Transverse colon (tissue), 4 donors: Measurements from ENCODE around the gene GABRB2.

Source experiments
- POLR2AphosphoS5 ChIP-seq, 3 donors: sonication (generic); formaldehyde crosslinking; IDR thresholded peaks; one replicate each; pipeline ENCODE4 v1.6.1; 2016; ENCODE audit warnings: antibody characterized with exemption in 3 of 3
- TF ChIP-seq, protein P1 (sequence below), 5 experiments: fragments of 200-600 bp in 3 of 5; fragments of 450-650 bp in 2 of 5; sonication (generic) in 3 of 5; IDR thresholded peaks; 1 replicate in 2 of 5; 2 replicates in 3 of 5; pipeline ENCODE4 v1.5.1; 2016 to 2017; ENCODE audit warnings: antibody characterized with exemption in 5 of 5, inconsistent platforms in 3 of 5, mild to moderate bottlenecking in 2 of 5, moderate library complexity in 1 of 5

GRCh38 chr5:161261668-161262323 is 284.7 kb downstream of the GABRB2 start:
- TF ChIP-seq POLR2AphosphoS5 (IDR thresholded peaks at IDR 0.05): no peak
- TF ChIP-seq, protein P1, sequence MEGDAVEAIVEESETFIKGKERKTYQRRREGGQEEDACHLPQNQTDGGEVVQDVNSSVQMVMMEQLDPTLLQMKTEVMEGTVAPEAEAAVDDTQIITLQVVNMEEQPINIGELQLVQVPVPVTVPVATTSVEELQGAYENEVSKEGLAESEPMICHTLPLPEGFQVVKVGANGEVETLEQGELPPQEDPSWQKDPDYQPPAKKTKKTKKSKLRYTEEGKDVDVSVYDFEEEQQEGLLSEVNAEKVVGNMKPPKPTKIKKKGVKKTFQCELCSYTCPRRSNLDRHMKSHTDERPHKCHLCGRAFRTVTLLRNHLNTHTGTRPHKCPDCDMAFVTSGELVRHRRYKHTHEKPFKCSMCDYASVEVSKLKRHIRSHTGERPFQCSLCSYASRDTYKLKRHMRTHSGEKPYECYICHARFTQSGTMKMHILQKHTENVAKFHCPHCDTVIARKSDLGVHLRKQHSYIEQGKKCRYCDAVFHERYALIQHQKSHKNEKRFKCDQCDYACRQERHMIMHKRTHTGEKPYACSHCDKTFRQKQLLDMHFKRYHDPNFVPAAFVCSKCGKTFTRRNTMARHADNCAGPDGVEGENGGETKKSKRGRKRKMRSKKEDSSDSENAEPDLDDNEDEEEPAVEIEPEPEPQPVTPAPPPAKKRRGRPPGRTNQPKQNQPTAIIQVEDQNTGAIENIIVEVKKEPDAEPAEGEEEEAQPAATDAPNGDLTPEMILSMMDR (IDR thresholded peaks at IDR 0.05): no peak
